Breast epithelium (tissue), 4 donors: ENCODE measurements around the gene MAP2K3. TPM values are rescaled to one million over a fixed set of nuclear protein-coding genes. Genes with fewer than 3 reads are reported as not detected.

ENCODE experiments used
- DNase-seq, 2 donors: peaks; one replicate each; pipeline ENCODE4 v3.0.0-alpha.2; 2019; ENCODE audit warnings: low spot score in 2 of 2
- H3K27ac ChIP-seq, 2 donors: fragments of 200-600 bp; sonication (generic) in 1 of 2; one replicate each; pipeline ENCODE4 v1.5.1; 2016 to 2019; ENCODE audit warnings: mild to moderate bottlenecking in 1 of 2
- H3K27me3 ChIP-seq, 2 donors: fragments of 200-600 bp; sonication (generic) in 1 of 2; one replicate each; pipeline versions ENCODE4 v1.5.1 to v1.6.0; 2017 to 2019; ENCODE audit warnings: control low read depth in 1 of 2, mild to moderate bottlenecking in 1 of 2
- H3K36me3 ChIP-seq: fragments of 200-600 bp; one replicate; pipeline ENCODE4 v1.5.1; 2019
- H3K4me1 ChIP-seq, 2 donors: fragments of 200-600 bp; sonication (generic); one replicate each; pipeline ENCODE4 v1.5.1; 2016 to 2019; ENCODE audit warnings: control low read depth in 1 of 2
- H3K4me3 ChIP-seq, 3 donors: fragments of 200-600 bp; sonication (generic); 1 replicate in 2 of 3; 2 replicates in 1 of 3; pipeline ENCODE4 v1.5.1; 2016 to 2019; ENCODE audit warnings: mild to moderate bottlenecking in 3 of 3, moderate library complexity in 2 of 3
- H3K9me3 ChIP-seq, 2 donors: fragments of 200-600 bp; sonication (generic) in 1 of 2; one replicate each; pipeline ENCODE4 v1.5.1; 2016 to 2019; ENCODE audit warnings: control low read depth in 1 of 2
- CTCF ChIP-seq, 3 donors: fragments of 450-650 bp; IDR thresholded peaks; one replicate each; pipeline ENCODE4 v1.5.1; 2016 to 2017; ENCODE audit warnings: antibody characterized with exemption in 3 of 3, mild to moderate bottlenecking in 3 of 3, moderate library complexity in 3 of 3
- POLR2A ChIP-seq: fragments of 450-650 bp; IDR thresholded peaks from one replicate; pipeline ENCODE4 v1.6.1; 2016; ENCODE audit warnings: antibody characterized with exemption, mild to moderate bottlenecking, moderate library complexity
- POLR2AphosphoS5 ChIP-seq, 3 donors: sonication (generic); formaldehyde crosslinking; IDR thresholded peaks; one replicate each; pipeline ENCODE4 v1.6.1; 2017; ENCODE audit warnings: antibody characterized with exemption in 3 of 3
- intact Hi-C: fragments of 100-400 bp; cut with DNase I; formaldehyde crosslinking; loops from one replicate; pipeline ENCODE4 v1.15.1; 2023; ENCODE audit warnings: low total_unique reads
- total RNA-seq, 3 donors: library from RNA; depleted of rRNA; stranded (reverse); fragments of >200 nt; gene quantifications; one replicate each; pipeline ENCODE4 v1.1.0, GENCODE V29; 2016

The MAP2K3 gene
- total RNA-seq, 3 donors from 2014 or later = 16.0 to 26.9 (median 22.0) TPM

- H3K27me3 ChIP-seq = no peaks in the 10 kb centered on the region
- no peak overlapping the region for H3K27ac ChIP-seq
- no peaks in the 10 kb centered on the region for H3K4me1 ChIP-seq
- no peaks in the 10 kb centered on the region for H3K9me3 ChIP-seq
- TF ChIP-seq POLR2AphosphoS5 (IDR thresholded peaks at IDR 0.05) (no peak), POLR2A (no peak), CTCF (IDR thresholded peaks at IDR 0.05) (no peak)
- no peak for DNase-seq
- intact Hi-C loops = no loop called here
- no peak overlapping the region for H3K4me3 ChIP-seq
- no peaks in the 10 kb centered on the region for H3K36me3 ChIP-seq
These were observed 70.4 kb downstream of the MAP2K3 start for GRCh38 chr17:21354796-21355385.

- H3K27me3 ChIP-seq = no peaks in the 10 kb centered on the region
- no peaks in the 10 kb centered on the region for H3K36me3 ChIP-seq
- H3K4me3 ChIP-seq = no peak overlapping the region
- TF ChIP-seq POLR2A (no peak), CTCF (IDR thresholded peaks at IDR 0.05) (no peak), POLR2AphosphoS5 (IDR thresholded peaks at IDR 0.05) (no peak)
- DNase-seq = no peak
- H3K4me1 ChIP-seq = no peaks in the 10 kb centered on the region
- intact Hi-C loops = no loop called here
- no peaks in the 10 kb centered on the region for H3K9me3 ChIP-seq
- no peak overlapping the region for H3K27ac ChIP-seq
These were observed 71.1 kb downstream of the MAP2K3 start for GRCh38 chr17:21355586-21355985.

GRCh38 chr17:21356537-21357127, 72.1 kb downstream of the MAP2K3 start:
- Histone ChIP-seq H3K4me1 (no peaks in the 10 kb centered on the region), H3K9me3 (no peaks in the 10 kb centered on the region), H3K36me3 (no peaks in the 10 kb centered on the region), H3K4me3 (no peak overlapping the region), H3K27ac (no peak overlapping the region), H3K27me3 (no peaks in the 10 kb centered on the region)
- TF ChIP-seq POLR2A = no peak
- no peak for TF ChIP-seq CTCF (IDR thresholded peaks at IDR 0.05)
- no peak for TF ChIP-seq POLR2AphosphoS5 (IDR thresholded peaks at IDR 0.05)
- intact Hi-C loops = no loop called here
- DNase-seq = no peak

GRCh38 chr17:21357281-21357680, 72.8 kb downstream of the MAP2K3 start:
- no peaks in the 10 kb centered on the region for H3K27me3 ChIP-seq
- H3K9me3 ChIP-seq = no peaks in the 10 kb centered on the region
- no peak overlapping the region for H3K27ac ChIP-seq
- H3K36me3 ChIP-seq = no peaks in the 10 kb centered on the region
- no peak for DNase-seq
- H3K4me3 ChIP-seq = no peak overlapping the region
- no peak for TF ChIP-seq CTCF (IDR thresholded peaks at IDR 0.05)
- no peak for TF ChIP-seq POLR2AphosphoS5 (IDR thresholded peaks at IDR 0.05)
- TF ChIP-seq POLR2A = no peak
- intact Hi-C loops = no loop called here
- no peaks in the 10 kb centered on the region for H3K4me1 ChIP-seq

GRCh38 chr17:21357696-21358656, 73.5 kb downstream of the MAP2K3 start:
- no peaks in the 10 kb centered on the region for H3K27me3 ChIP-seq
- no peak overlapping the region for H3K4me3 ChIP-seq
- H3K9me3 ChIP-seq = no peaks in the 10 kb centered on the region
- DNase-seq = no peak
- TF ChIP-seq CTCF (IDR thresholded peaks at IDR 0.05) = no peak
- no peak for TF ChIP-seq POLR2AphosphoS5 (IDR thresholded peaks at IDR 0.05)
- no peak for TF ChIP-seq POLR2A
- no peaks in the 10 kb centered on the region for H3K4me1 ChIP-seq
- intact Hi-C loops = no loop called here
- H3K36me3 ChIP-seq = no peaks in the 10 kb centered on the region
- no peak overlapping the region for H3K27ac ChIP-seq
